Spleen (tissue), 11 donors: ENCODE results near the gene SLC23A2. TPM values are rescaled to one million over a fixed set of nuclear protein-coding genes. Genes with fewer than 3 reads are reported as not detected.

Source experiments
- DNase-seq: peaks from one replicate; pipeline ENCODE4 v3.0.0-alpha.2; 2020
- H3K27ac ChIP-seq, 8 donors: fragments of 200-600 bp; sonication (generic) in 7 of 8; 1 replicate in 4 of 8; 2 replicates in 4 of 8; pipeline versions ENCODE4 v1.5.0 to v1.8.0; 2016 to 2021; ENCODE audit warnings: inconsistent platforms in 4 of 8, mild to moderate bottlenecking in 4 of 8, moderate library complexity in 1 of 8
- H3K27me3 ChIP-seq, 7 donors: fragments of 200-600 bp; sonication (generic) in 6 of 7; replicated peaks in 1 of 7; 1 replicate in 4 of 7; 2 replicates in 3 of 7; pipeline versions ENCODE4 v1.5.0 to v1.8.0; 2016 to 2021; ENCODE audit warnings: inconsistent platforms in 3 of 7, mild to moderate bottlenecking in 1 of 7
- H3K36me3 ChIP-seq, 6 donors: fragments of 200-600 bp; sonication (generic) in 5 of 6; 1 replicate in 4 of 6; 2 replicates in 2 of 6; pipeline versions ENCODE4 v1.5.0 to v1.8.0; 2016 to 2021; ENCODE audit warnings: inconsistent platforms in 2 of 6
- H3K4me1 ChIP-seq, 6 donors: fragments of 200-600 bp; sonication (generic) in 5 of 6; 1 replicate in 3 of 6; 2 replicates in 3 of 6; pipeline versions ENCODE4 v1.5.0 to v1.8.0; 2016 to 2021; ENCODE audit warnings: inconsistent platforms in 3 of 6
- H3K4me3 ChIP-seq, 8 donors: fragments of 200-600 bp; sonication (generic) in 7 of 8; 1 replicate in 4 of 8; 2 replicates in 4 of 8; pipeline versions ENCODE4 v1.5.0 to v1.8.0; 2016 to 2021; ENCODE audit warnings: inconsistent platforms in 4 of 8, mild to moderate bottlenecking in 4 of 8, moderate library complexity in 2 of 8
- H3K9me3 ChIP-seq, 8 donors: fragments of 200-600 bp; sonication (generic) in 7 of 8; 1 replicate in 4 of 8; 2 replicates in 4 of 8; pipeline versions ENCODE4 v1.5.0 to v1.8.0; 2016 to 2021; ENCODE audit warnings: inconsistent platforms in 4 of 8
- POLR2A ChIP-seq, 3 donors: fragments of 450-650 bp; IDR thresholded peaks; one replicate each; pipeline ENCODE4 v1.5.1; 2017; ENCODE audit warnings: antibody characterized with exemption in 3 of 3, mild to moderate bottlenecking in 1 of 3
- POLR2AphosphoS5 ChIP-seq, 3 donors: sonication (generic); formaldehyde crosslinking; IDR thresholded peaks; one replicate each; pipeline ENCODE4 v1.5.1; 2017; ENCODE audit warnings: antibody characterized with exemption in 3 of 3
- WGBS, 5 donors: extraction: QIAGEN DNeasy Blood & Tissue Kit in 3 of 5; methylation state at CpG; one replicate each; pipeline versions ENCODE4 v1.1.5 to v1.1.7; 2013 to 2018; 5-methylcytosine and 5-hydroxymethylcytosine counted together
- intact Hi-C: fragments of 100-400 bp; cut with DNase I; formaldehyde crosslinking; loops from one replicate; pipeline ENCODE4 v1.15.0; 2023; ENCODE audit warnings: low total_unique reads
- polyA plus RNA-seq, 3 donors: library from polyadenylated mRNA; stranded (reverse); fragments of 200-250 nt; gene quantifications; one replicate each; pipeline ENCODE4 v1.2.1, GENCODE V29; 2013
- small RNA-seq, 4 donors: library from RNA; depleted of rRNA; stranded (forward); fragments of <200 nt; gene quantifications; one replicate each; pipeline ENCODE3, GENCODE V24; 2016
- total RNA-seq, 7 donors: library from RNA; depleted of rRNA in 3 of 7; stranded (reverse); fragments of >200 nt in 3 of 7; fragmentation: NEBNext Ultra II Directional in 4 of 7; extraction: Animal tissue kit (Norgen Biotek cat#: 25700) in 4 of 7; gene quantifications; one replicate each; pipeline versions ENCODE4 v1.1.0 to v1.2.1, GENCODE V29; 2016 to 2021
- TF ChIP-seq, protein P1 (sequence below), 11 experiments: fragments of 200-600 bp in 7 of 11; fragments of 450-650 bp in 4 of 11; sonication (generic) in 4 of 11; IDR thresholded peaks in 8 of 11; conservative IDR thresholded peaks in 3 of 11; 1 replicate in 7 of 11; 2 replicates in 4 of 11; pipeline versions ENCODE4 v1.4.0 to v1.8.0; 2016 to 2021; ENCODE audit warnings: antibody characterized with exemption in 11 of 11, inconsistent platforms in 4 of 11, mild to moderate bottlenecking in 1 of 11
- donor health status: healthy with polysubstance abuse.
- donor health status: DM: no; HTN: no; CAD: no; lungs with moderate emphysema.
- donor health status: DM: no; HTN: no; CAD: no.
- donor health status: Bipolar disorder and iron deficiency.
- donor health status: healthy.
- donor health status: DM: no; HTN: no; CAD: no.
- donor health status: DM: yes; HTN: yes; CAD: no.

Gene SLC23A2
- total and polyA plus RNA-seq, 10 donors = 5.1 to 72.0 (median 45.8) TPM

DNA sequence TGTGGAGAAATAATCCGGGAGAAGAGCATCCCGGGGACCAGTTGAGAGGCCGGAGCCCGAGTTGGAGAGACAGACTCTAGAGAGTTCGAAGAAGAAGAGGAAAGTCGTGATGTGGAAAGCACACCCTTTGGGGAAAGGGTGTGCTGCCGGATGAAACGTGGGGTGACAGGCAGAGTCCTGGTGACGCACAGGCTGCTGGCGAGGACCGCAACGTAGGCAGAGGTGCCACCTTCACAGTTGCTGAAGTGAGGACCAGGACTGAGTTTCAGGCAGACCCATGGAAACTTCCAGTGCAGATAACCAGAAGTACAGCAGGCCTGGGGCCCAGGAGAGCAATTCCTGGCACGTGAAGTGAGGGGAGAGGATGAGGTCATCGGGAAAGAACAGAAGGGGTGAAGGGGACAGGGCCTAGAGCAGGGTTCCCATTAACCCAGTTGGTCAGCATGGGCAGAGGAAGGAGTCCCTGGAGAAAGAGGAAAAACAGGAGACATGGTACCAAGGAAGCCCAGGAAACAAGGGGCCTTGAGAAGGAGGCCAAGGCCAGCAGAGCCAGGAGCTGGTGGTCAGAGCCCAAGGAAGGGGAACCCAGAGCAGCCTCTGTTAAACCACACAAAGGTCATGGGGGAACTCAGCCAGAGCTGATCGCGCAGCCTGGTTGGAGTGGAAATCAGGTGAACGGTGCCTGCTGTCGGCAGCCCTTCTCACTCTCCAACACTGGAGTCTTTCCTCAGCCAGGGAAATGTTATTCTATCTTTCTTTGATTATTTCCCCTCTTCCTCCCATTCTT lies 195.5 kb downstream of the SLC23A2 start:
- 72 to 90% (median 76%) methylated on average over 18 of the region's 18 CpGs for WGBS, 5 donors
- peak overlapping the region in 5 of 8 donors; percentile 15 to 95 (median 51) for H3K27ac ChIP-seq
- H3K27me3 ChIP-seq = no peaks in the 10 kb centered on the region
- no peak for TF ChIP-seq POLR2AphosphoS5 (IDR thresholded peaks at IDR 0.05)
- TF ChIP-seq, protein P1, sequence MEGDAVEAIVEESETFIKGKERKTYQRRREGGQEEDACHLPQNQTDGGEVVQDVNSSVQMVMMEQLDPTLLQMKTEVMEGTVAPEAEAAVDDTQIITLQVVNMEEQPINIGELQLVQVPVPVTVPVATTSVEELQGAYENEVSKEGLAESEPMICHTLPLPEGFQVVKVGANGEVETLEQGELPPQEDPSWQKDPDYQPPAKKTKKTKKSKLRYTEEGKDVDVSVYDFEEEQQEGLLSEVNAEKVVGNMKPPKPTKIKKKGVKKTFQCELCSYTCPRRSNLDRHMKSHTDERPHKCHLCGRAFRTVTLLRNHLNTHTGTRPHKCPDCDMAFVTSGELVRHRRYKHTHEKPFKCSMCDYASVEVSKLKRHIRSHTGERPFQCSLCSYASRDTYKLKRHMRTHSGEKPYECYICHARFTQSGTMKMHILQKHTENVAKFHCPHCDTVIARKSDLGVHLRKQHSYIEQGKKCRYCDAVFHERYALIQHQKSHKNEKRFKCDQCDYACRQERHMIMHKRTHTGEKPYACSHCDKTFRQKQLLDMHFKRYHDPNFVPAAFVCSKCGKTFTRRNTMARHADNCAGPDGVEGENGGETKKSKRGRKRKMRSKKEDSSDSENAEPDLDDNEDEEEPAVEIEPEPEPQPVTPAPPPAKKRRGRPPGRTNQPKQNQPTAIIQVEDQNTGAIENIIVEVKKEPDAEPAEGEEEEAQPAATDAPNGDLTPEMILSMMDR (IDR thresholded peaks at IDR 0.05 in 8 of 11, conservative IDR thresholded peaks at IDR 0.05 in 3 of 11) = no peak
- no peak overlapping the region for H3K4me3 ChIP-seq
- intact Hi-C loops = no loop called here
- DNase-seq = no peak
- H3K9me3 ChIP-seq = no peaks in the 10 kb centered on the region
- H3K4me1 ChIP-seq = peaks cover 15 to 97% (median 60%) of the 10 kb centered on the region in 6 donors
- H3K36me3 ChIP-seq = peaks cover 0 to 88% (median 24%) of the 10 kb centered on the region in 6 donors

DNA sequence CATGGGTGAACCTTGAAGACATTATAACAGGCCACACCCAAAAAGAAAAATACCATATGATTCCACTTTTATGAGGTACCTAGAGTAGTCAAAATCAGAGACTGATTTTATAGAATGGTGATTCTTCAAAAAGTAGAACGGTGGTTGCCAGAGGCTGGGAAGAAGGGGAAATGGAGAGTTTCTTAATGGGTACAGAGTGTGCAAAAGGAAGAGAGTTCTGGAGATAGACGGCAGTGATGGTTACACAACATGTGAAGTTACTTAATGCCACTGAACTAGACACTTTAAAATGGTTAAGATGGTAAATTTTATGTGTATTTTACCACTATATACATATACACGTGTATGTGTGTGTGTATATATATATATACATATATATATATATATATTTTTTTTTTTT lies 198.8 kb downstream of the SLC23A2 start:
- no peak for DNase-seq
- H3K4me3 ChIP-seq = no peak overlapping the region
- H3K27me3 ChIP-seq = no peaks in the 10 kb centered on the region
- peaks cover 0 to 92% (median 57%) of the 10 kb centered on the region in 6 donors for H3K36me3 ChIP-seq
- intact Hi-C loops = no loop called here
- peak overlapping the region in 4 of 8 donors; percentile 67 to 95 (median 90) for H3K27ac ChIP-seq
- WGBS, 5 donors = 51 to 86% (median 69%) methylated on average over 3 of the region's 3 CpGs
- TF ChIP-seq, protein P1 (IDR thresholded peaks at IDR 0.05 in 8 of 11, conservative IDR thresholded peaks at IDR 0.05 in 3 of 11) = no peak
- TF ChIP-seq POLR2A (IDR thresholded peaks at IDR 0.05) = no peak
- no peak for TF ChIP-seq POLR2AphosphoS5 (IDR thresholded peaks at IDR 0.05)
- H3K9me3 ChIP-seq = peaks cover 0 to 8% (median 0%) of the 10 kb centered on the region in 8 donors
- H3K4me1 ChIP-seq = peaks cover 0 to 71% (median 28%) of the 10 kb centered on the region in 6 donors

Small RNA genes within 50 kb of the gene (small RNA-seq; reads per million reads assigned to genes)
- gene AL121890.1 = 0 reads per million in 4 donors
- gene RF00322 = 0 reads per million in 4 donors

Other genes with a start within 250 kb of the SLC23A2 start
- 100 to 1,000 TPM in 2 of 7 donors, 10 to 100 TPM in 5; 61.5 to 153 (median 75.7) TPM for gene RASSF2, start 177.9 kb downstream of the SLC23A2 start, total RNA-seq
- gene RASSF2, start 177.9 kb downstream of the SLC23A2 start, polyA plus RNA-seq = 10 to 100 TPM; 27.8 to 28.3 (median 27.9) TPM
- 10 to 100 TPM; 62.5 to 83.7 (median 75.1) TPM for gene TMEM230, start 111.6 kb upstream of the SLC23A2 start, total RNA-seq
- 100 to 1,000 TPM; 112 to 131 (median 123) TPM for gene TMEM230, start 111.6 kb upstream of the SLC23A2 start, polyA plus RNA-seq
- gene PCNA, start 118.4 kb upstream of the SLC23A2 start, total RNA-seq = 10 to 100 TPM; 39.6 to 81.5 (median 45.9) TPM
- 100 to 1,000 TPM in 1 of 3 donors, 10 to 100 TPM in 2; 45.6 to 106 (median 90.0) TPM for gene PCNA, start 118.4 kb upstream of the SLC23A2 start, polyA plus RNA-seq
- gene CDS2, start 125.5 kb upstream of the SLC23A2 start, total RNA-seq = 10 to 100 TPM; 33.1 to 61.8 (median 45.5) TPM
- gene CDS2, start 125.5 kb upstream of the SLC23A2 start, polyA plus RNA-seq = 10 to 100 TPM in 1 of 3 donors, 1 to 10 TPM in 2; 6.9 to 10.7 (median 9.1) TPM